GM21529 (cell line): ENCODE measurements around the gene CCDC3.

Source experiments
- ATAC-seq: cut with Tn5 transposase; IDR thresholded peaks from one replicate; pipeline ENCODE4 v1.9.1; 2021; ENCODE audit not compliant: unreplicated experiment

The CCDC3 gene

GRCh38 chr10:12965571-12965970, 35.9 kb downstream of the CCDC3 start:
- ATAC-seq = no peak

GRCh38 chr10:12962556-12962955, 39.0 kb downstream of the CCDC3 start:
- no peak for ATAC-seq

- ATAC-seq = no peak
Observed at GRCh38 chr10:12961416-12962205, 39.9 kb downstream of the CCDC3 start.

GRCh38 chr10:12960941-12961340, 40.6 kb downstream of the CCDC3 start:
- no peak for ATAC-seq

- no peak for ATAC-seq
Observed at GRCh38 chr10:12960334-12960898, 41.1 kb downstream of the CCDC3 start.

GRCh38 chr10:12958546-12959110, 42.9 kb downstream of the CCDC3 start:
- ATAC-seq = no peak

GRCh38 chr10:12957081-12957480, 44.4 kb downstream of the CCDC3 start:
- ATAC-seq = no peak

- no peak for ATAC-seq
Observed at GRCh38 chr10:12954866-12955265, 46.6 kb downstream of the CCDC3 start.

GRCh38 chr10:12950583-12951128, 50.9 kb downstream of the CCDC3 start:
- no peak for ATAC-seq

GRCh38 chr10:12949248-12949647, 52.3 kb downstream of the CCDC3 start:
- no peak for ATAC-seq

GRCh38 chr10:12947741-12948140, 53.8 kb downstream of the CCDC3 start:
- no peak for ATAC-seq

GRCh38 chr10:12946372-12946771, 55.1 kb downstream of the CCDC3 start:
- ATAC-seq = no peak

GRCh38 chr10:12945690-12946359, 55.7 kb downstream of the CCDC3 start:
- no peak for ATAC-seq

GRCh38 chr10:12944931-12945330, 56.6 kb downstream of the CCDC3 start:
- no peak for ATAC-seq

GRCh38 chr10:12943425-12943824, 58.1 kb downstream of the CCDC3 start:
- ATAC-seq = no peak

GRCh38 chr10:12941966-12942365, 59.5 kb downstream of the CCDC3 start:
- ATAC-seq = no peak

GRCh38 chr10:12940791-12941190, 60.7 kb downstream of the CCDC3 start:
- no peak for ATAC-seq

GRCh38 chr10:12938271-12938670, 63.2 kb downstream of the CCDC3 start:
- no peak for ATAC-seq

GRCh38 chr10:12937527-12937926, 64.0 kb downstream of the CCDC3 start:
- ATAC-seq = no peak

GRCh38 chr10:12934777-12935176, 66.7 kb downstream of the CCDC3 start:
- no peak for ATAC-seq

GRCh38 chr10:12929381-12929780, 72.1 kb downstream of the CCDC3 start:
- ATAC-seq = no peak

GRCh38 chr10:12928571-12928970, 72.9 kb downstream of the CCDC3 start:
- no peak for ATAC-seq
